Stimulated activated naive B cell treated with anti-CD40 and anti-IgM and Interleukin-4, amounts not matched to agents 10 μg/mL and 1 μg/mL and 100 μg/mL, for 72 hours (primary cell): Measurements from ENCODE around the gene UNC79.

Source experiments
- ATAC-seq, 2 donors: fragments of 150-1000 bp; cut with Tn5 transposase; replicated peaks; 2 replicates each; pipeline ENCODE4 v1.10.0; 2021; ENCODE audit warnings: moderate library complexity in 1 of 2
- DNase-seq: peaks from one replicate; pipeline ENCODE4 v3.0.0; 2021
- H3K27ac Mint-ChIP-seq: one replicate; pipeline ENCODE4 v1.8.0; 2022; ENCODE audit warnings: mild to moderate bottlenecking, mixed read lengths
- H3K27me3 Mint-ChIP-seq, 2 donors: one replicate each; pipeline ENCODE4 v1.8.0; 2022; ENCODE audit warnings: mixed read lengths in 2 of 2
- H3K36me3 Mint-ChIP-seq, 2 donors: one replicate each; pipeline ENCODE4 v1.8.0; 2022; ENCODE audit warnings: mixed read lengths in 2 of 2, mild to moderate bottlenecking in 1 of 2
- H3K4me1 Mint-ChIP-seq, 2 donors: one replicate each; pipeline ENCODE4 v1.8.0; 2022; ENCODE audit warnings: mixed read lengths in 2 of 2, mild to moderate bottlenecking in 1 of 2
- H3K4me3 Mint-ChIP-seq, 2 donors: one replicate each; pipeline ENCODE4 v1.8.0; 2022; ENCODE audit warnings: mild to moderate bottlenecking in 2 of 2, mixed read lengths in 2 of 2, moderate library complexity in 1 of 2
- H3K9me3 Mint-ChIP-seq, 2 donors: one replicate each; pipeline ENCODE4 v1.8.0; 2022; ENCODE audit warnings: mixed read lengths in 2 of 2, mild to moderate bottlenecking in 1 of 2

UNC79 gene

DNA sequence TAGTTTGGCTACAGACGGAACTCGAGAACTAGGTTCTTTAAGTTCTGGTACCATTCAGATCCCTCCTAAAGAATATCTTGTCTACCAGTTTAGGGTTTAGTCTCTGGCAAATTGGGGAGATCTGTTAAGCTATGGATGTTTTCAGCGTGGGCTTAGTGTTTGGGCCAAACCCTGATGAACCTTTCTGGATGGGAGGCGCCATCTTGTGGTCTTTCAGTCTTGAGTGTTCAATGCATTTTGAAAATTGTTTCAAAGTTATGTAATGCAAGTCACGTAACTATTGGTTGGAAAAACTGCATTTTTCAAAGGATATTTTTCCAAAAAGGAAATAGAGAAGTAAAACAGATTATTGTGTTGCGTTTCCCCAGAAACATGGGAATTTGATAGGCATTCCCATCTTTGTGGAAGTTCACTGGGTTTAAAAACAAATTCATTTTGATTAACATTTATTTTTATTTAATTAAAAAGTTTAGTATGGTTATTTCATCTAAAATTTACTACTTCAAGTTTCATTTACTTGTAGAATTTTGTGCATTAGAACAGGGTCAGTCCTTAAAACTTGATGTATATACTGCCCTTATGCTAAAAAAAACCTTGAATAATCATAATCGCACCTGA is 188.5 kb downstream of the UNC79 start:
- no peak overlapping the region for H3K4me3 Mint-ChIP-seq
- H3K27me3 Mint-ChIP-seq: peaks cover 6 to 7% of the 10 kb centered on the region in 2 donors
- DNase-seq (peak; percentile 5), ATAC-seq (peak in 1 of 2 donors; percentile 45)
- H3K36me3 Mint-ChIP-seq: no peaks in the 10 kb centered on the region
- H3K9me3 Mint-ChIP-seq: no peaks in the 10 kb centered on the region
- no peaks in the 10 kb centered on the region for H3K4me1 Mint-ChIP-seq
- H3K27ac Mint-ChIP-seq: no peak overlapping the region

DNA sequence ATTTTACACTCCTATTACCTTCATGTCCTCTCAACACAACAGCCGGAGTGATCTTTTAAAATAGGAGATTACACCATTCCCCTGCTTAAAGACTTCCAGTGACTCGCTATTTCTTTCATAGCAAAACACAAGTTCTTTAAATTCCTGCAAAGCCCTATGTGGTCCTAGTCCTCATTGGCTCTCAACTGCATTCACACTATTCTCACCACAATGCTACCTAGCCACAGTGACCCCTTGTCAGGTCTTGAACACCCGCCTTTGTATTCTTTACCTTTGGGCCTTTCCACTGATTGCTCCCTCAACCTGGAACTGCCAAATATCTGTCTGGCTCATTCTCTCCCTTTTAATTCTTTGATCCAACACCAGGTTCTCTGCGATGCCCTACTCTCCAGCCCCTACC is 197.3 kb downstream of the UNC79 start:
- no peak for ATAC-seq
- Mint-ChIP-seq H3K27ac (no peak overlapping the region), H3K4me1 (no peaks in the 10 kb centered on the region), H3K36me3 (no peaks in the 10 kb centered on the region), H3K27me3 (peaks cover 16% of the 10 kb centered on the region in 2 donors), H3K9me3 (no peaks in the 10 kb centered on the region), H3K4me3 (no peak overlapping the region)
- no peak for DNase-seq

DNA sequence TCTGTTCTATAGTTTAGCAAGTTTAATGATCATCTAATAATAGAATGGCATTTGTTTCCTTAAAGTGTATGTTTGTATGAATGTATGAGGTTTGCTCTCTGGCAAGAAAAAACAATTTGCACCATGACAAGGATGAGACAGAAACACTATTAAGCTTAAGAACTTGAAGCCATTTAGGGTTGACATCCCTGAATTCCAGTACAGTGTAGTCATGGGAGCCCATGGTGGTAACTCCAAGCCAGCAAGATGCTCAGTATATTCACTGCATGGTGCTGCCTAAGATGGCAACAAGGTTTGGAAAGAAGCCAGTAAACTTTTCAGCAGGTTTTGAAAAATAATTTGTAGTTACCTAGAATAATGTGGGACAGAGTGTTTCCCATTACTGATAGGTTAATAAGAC is 198.9 kb downstream of the UNC79 start:
- H3K36me3 Mint-ChIP-seq: no peaks in the 10 kb centered on the region
- DNase-seq (no peak), ATAC-seq (no peak)
- no peaks in the 10 kb centered on the region for H3K9me3 Mint-ChIP-seq
- H3K4me1 Mint-ChIP-seq: no peaks in the 10 kb centered on the region
- no peak overlapping the region for H3K27ac Mint-ChIP-seq
- peaks cover 15 to 16% of the 10 kb centered on the region in 2 donors for H3K27me3 Mint-ChIP-seq
- no peak overlapping the region for H3K4me3 Mint-ChIP-seq

DNA sequence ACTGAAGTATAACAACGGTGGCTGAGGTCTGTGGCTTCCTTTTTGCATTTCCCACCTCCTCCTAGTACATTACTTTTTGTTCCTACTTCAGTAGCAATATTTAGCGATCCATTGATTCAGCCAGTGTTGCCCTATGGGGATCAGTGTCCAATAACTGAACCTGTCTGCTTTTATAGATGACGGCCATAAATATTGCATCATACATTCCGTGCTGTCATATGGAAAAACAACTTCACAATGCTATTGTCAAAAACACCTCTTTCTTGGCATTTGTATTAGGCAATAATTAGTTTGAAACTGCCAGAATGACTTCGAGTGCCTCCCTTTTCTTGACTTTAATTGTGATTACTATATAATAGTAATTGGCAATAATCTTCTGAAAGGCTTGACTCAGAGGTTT is 208.1 kb downstream of the UNC79 start:
- H3K27me3 Mint-ChIP-seq: peaks cover 45 to 56% of the 10 kb centered on the region in 2 donors

DNA sequence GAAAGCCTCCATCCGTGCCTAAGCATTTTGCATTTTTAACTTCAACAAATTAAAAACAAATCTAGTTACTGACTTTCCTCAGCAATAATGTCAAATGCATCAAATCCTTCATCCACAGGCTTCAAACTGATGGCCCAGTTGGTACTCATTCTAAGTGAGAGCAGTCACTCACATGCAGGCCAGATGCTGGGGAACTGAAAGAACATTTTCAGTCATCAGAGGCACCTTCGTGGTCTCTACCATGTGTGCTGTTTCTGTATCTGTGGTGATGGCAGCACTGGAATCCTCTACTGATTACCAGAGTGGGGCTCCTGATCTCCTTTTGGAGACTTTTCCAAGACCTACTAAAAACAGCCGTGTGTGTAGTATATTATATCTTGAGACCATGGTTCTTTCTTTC is 212.4 kb downstream of the UNC79 start:
- no peaks in the 10 kb centered on the region for H3K36me3 Mint-ChIP-seq
- H3K27me3 Mint-ChIP-seq: peaks cover 29 to 34% of the 10 kb centered on the region in 2 donors
- no peak for DNase-seq
- peaks cover 1 to 5% of the 10 kb centered on the region in 2 donors for H3K9me3 Mint-ChIP-seq
- H3K4me3 Mint-ChIP-seq: no peak overlapping the region
- H3K27ac Mint-ChIP-seq: no peak overlapping the region
- peak; percentile 80 to 83 for ATAC-seq
- H3K4me1 Mint-ChIP-seq: no peaks in the 10 kb centered on the region

More for the DNA sequence above, 208.1 kb downstream of the UNC79 start:
- Mint-ChIP-seq H3K4me1 (peaks cover 0 to 2% of the 10 kb centered on the region in 2 donors), H3K4me3 (no peak overlapping the region), H3K36me3 (no peaks in the 10 kb centered on the region), H3K27ac (no peak overlapping the region), H3K9me3 (no peaks in the 10 kb centered on the region)
- DNase-seq: no peak
- no peak for ATAC-seq

DNA sequence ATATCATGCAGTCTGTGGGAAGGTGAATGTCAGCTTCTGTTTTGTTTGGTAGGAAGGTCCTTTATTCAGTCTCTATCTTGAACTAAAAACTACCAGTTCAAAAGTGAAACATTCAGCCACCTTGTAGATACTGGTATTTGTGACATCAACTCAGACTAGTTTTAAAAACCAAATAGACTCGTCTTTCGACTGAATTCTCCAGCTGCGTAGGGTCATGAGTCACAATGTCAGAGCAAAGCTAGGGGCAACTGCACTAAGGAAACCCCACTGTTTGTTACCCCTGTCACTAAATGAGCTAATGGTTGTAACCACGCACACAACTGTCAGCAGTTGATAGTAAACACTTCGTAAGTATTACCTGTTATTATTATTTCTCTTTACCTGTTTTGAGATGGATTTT is 212.9 kb downstream of the UNC79 start:
- ATAC-seq: no peak
- peaks cover 3 to 10% of the 10 kb centered on the region in 2 donors for H3K9me3 Mint-ChIP-seq
- no peaks in the 10 kb centered on the region for H3K36me3 Mint-ChIP-seq
- H3K27ac Mint-ChIP-seq: no peak overlapping the region
- no peak overlapping the region for H3K4me3 Mint-ChIP-seq
- no peak for DNase-seq
- H3K4me1 Mint-ChIP-seq: peaks cover 3% of the 10 kb centered on the region in 2 donors
- peaks cover 29 to 33% of the 10 kb centered on the region in 2 donors for H3K27me3 Mint-ChIP-seq

DNA sequence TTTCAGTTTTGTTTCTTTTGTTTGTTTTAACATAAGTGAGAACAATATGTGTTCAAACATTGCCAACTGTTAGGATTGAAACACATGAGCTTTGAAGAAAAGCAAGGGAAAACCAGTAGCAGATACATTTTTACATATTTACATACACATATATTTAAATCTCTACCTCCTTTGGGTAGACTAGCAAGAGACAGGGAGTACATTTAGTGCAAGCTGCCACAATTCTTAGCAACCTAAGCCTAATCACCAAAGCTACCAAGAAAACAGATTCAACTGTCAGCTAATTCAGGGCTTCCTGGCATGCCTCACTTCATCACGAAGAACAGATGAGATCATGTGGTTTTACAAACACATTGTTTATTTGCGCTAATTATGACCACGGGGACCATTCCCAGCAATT is 214.5 kb downstream of the UNC79 start:
- H3K27me3 Mint-ChIP-seq: peaks cover 22 to 28% of the 10 kb centered on the region in 2 donors
- no peak overlapping the region for H3K4me3 Mint-ChIP-seq
- no peak for ATAC-seq
- peaks cover 4 to 5% of the 10 kb centered on the region in 2 donors for H3K4me1 Mint-ChIP-seq
- H3K36me3 Mint-ChIP-seq: no peaks in the 10 kb centered on the region
- no peak overlapping the region for H3K27ac Mint-ChIP-seq
- H3K9me3 Mint-ChIP-seq: peaks cover 3 to 11% of the 10 kb centered on the region in 2 donors
- DNase-seq: no peak

DNA sequence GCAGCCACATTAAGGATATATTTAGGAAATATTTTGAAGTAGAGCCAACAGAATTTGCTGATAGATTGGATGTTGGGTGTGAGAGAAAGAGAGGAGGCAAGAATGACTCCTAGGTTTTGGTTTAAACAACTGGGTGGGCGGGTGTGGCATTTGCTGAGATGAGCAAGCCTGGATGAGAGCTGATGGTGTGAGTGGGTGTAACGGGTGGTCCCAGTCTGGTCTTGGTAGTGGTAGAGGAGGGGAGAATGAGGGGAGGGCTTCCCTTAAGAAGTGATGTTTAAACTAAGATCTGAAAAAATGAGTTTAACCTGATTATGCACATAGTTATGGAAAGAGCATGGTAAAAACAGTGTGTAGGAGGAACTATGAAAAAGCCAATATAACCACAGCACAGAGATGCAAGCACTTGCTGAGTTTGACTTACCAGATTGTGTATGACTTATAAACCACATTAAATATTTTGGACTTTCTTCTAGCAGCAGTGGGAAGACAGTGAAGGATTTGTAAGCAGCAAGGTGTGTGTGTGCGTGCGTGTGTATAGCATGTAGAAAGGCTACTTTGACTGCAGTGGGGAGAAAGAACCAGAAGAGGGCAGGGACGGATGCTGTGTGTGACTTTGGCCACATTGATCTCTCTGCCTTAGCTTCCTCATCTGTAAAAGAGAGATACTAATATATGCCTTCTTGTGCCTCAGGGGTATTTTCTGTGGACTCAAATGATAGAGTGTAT is 217.9 kb downstream of the UNC79 start:
- Mint-ChIP-seq H3K27ac (no peak overlapping the region), H3K4me1 (peaks cover 4 to 5% of the 10 kb centered on the region in 2 donors), H3K27me3 (peaks cover 9 to 15% of the 10 kb centered on the region in 2 donors), H3K4me3 (no peak overlapping the region), H3K36me3 (no peaks in the 10 kb centered on the region), H3K9me3 (peaks cover 3 to 11% of the 10 kb centered on the region in 2 donors)
- peak; percentile 73 to 79 for ATAC-seq
- no peak for DNase-seq

DNA sequence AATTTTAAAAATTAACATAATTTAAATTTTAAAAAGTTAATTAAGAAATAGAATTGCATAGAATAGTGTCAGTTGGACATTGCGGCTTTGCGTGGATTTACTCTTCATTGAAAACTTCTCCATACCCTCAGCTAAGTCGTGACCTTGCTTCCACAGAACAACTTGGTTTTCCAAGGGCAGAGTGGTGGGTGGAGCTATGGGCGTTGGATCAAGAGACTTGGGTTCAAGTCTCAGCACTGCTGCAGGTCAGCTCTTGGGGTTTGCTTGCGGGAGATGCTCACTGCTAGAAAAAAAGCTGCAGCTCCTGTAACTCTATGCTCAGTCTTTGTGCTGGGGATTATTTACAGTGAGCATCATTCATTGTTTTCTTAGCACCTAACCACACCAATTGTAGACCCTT is 223.9 kb downstream of the UNC79 start:
- Mint-ChIP-seq H3K4me3 (no peak overlapping the region), H3K27me3 (peaks cover 24 to 28% of the 10 kb centered on the region in 2 donors), H3K27ac (no peak overlapping the region), H3K4me1 (no peaks in the 10 kb centered on the region), H3K36me3 (no peaks in the 10 kb centered on the region), H3K9me3 (no peaks in the 10 kb centered on the region)
- ATAC-seq (no peak), DNase-seq (no peak)

DNA sequence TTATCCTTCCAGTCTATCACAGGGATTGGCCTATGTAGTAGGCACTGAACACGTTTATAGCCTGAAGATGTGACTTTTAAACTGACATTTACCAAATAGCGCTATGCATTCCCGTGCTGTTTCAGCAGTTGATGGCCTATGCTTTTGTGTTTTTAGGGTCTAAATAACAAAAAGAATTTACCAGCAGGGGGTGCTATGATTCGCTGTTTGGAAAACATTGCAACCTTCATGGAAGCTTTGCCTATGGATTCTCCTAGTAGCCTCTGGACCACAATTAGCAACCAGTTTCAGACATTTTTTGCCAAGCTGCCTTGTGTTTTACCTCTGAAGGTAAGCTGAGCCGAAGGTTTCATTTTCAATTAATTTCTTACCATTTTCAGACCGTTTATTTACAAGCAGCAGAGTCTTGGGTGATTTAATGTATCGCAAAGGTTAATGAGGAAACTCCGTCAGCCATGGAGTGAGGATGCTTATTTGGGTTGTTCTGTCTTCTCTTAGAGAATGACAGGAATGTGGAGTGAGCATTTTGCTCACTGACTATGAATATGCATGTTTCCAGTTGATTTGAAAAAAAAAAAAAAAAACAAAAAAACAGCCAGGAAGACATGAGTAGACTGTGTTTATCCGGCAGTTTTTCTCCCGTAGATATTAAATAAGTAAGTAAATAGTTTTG is 224.5 kb downstream of the UNC79 start:
- H3K4me1 Mint-ChIP-seq: no peaks in the 10 kb centered on the region
- H3K27me3 Mint-ChIP-seq: peaks cover 28 to 29% of the 10 kb centered on the region in 2 donors
- H3K27ac Mint-ChIP-seq: no peak overlapping the region
- no peak overlapping the region for H3K4me3 Mint-ChIP-seq
- no peaks in the 10 kb centered on the region for H3K36me3 Mint-ChIP-seq
- ATAC-seq (no peak), DNase-seq (no peak)
- no peaks in the 10 kb centered on the region for H3K9me3 Mint-ChIP-seq

DNA sequence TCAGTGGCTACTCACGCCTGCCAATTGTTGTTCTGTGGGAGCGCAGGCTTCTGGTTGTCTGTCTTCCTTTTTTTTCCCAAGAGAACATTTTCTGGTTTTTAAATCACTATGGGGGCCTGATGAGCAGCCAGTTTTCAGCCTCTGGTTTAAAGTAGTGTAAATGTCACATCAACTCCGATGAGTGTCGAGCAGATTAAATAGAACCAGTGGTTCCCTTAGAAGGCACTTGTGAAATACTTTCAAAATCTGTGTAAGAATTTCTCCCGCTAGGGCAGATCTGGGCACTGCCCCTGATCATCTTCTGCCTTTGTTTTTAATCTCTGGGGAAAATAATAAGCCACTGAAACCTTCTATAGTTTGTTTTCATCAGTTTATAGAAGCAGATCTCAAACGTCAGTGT is 227.1 kb downstream of the UNC79 start:
- H3K36me3 Mint-ChIP-seq: no peaks in the 10 kb centered on the region
- no peak overlapping the region for H3K4me3 Mint-ChIP-seq
- H3K9me3 Mint-ChIP-seq: no peaks in the 10 kb centered on the region
- DNase-seq (no peak), ATAC-seq (no peak)
- H3K27ac Mint-ChIP-seq: no peak overlapping the region
- H3K27me3 Mint-ChIP-seq: peaks cover 28 to 29% of the 10 kb centered on the region in 2 donors
- no peaks in the 10 kb centered on the region for H3K4me1 Mint-ChIP-seq

DNA sequence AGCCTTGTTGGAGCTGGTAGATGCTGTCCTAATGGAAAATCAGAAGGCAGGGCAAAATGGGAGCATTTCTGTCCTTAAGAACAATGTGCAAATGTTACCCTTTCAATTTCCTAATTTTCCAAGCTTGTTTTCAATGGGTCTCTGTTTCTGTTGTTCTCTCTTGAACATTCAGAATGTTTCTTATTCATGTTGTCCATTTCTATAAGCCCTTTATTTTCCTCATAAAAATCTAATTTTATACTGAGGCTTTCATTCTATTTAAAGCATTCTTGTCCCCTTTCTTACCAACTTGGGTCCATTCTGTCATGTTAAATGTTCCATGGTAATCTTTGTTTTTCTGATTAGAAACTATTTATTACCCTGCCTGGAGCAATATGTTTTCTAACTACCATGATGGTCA is 232.6 kb downstream of the UNC79 start:
- no peak overlapping the region for H3K27ac Mint-ChIP-seq
- no peak overlapping the region for H3K4me3 Mint-ChIP-seq
- H3K36me3 Mint-ChIP-seq: peaks cover 0 to 2% of the 10 kb centered on the region in 2 donors
- peaks cover 16% of the 10 kb centered on the region in 2 donors for H3K9me3 Mint-ChIP-seq
- ATAC-seq (no peak), DNase-seq (no peak)
- H3K27me3 Mint-ChIP-seq: peaks cover 8 to 10% of the 10 kb centered on the region in 2 donors
- no peaks in the 10 kb centered on the region for H3K4me1 Mint-ChIP-seq

DNA sequence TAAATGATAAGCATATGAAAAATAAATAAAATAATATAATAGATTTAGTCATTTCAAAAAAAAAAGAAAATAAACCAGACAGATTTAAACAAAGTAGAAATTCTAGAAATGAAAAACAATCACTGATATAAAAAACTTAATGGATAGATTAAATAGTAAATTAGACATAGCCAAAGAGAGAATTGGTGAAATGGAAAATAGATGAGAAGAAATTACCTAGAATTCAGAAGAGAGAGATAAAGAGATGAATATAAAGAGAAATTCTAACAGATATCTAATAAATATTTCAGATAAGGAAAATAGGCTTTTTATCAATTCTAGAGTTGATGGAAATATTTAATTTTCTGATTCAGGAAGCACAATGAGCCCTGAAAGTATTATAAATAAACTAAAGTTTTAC is 234.4 kb downstream of the UNC79 start:
- ATAC-seq: no peak
- Mint-ChIP-seq H3K9me3 (peaks cover 16% of the 10 kb centered on the region in 2 donors), H3K27ac (no peak overlapping the region), H3K27me3 (peaks cover 0 to 4% of the 10 kb centered on the region in 2 donors), H3K4me3 (no peak overlapping the region), H3K4me1 (no peaks in the 10 kb centered on the region), H3K36me3 (peaks cover 0 to 2% of the 10 kb centered on the region in 2 donors)
- DNase-seq: no peak

DNA sequence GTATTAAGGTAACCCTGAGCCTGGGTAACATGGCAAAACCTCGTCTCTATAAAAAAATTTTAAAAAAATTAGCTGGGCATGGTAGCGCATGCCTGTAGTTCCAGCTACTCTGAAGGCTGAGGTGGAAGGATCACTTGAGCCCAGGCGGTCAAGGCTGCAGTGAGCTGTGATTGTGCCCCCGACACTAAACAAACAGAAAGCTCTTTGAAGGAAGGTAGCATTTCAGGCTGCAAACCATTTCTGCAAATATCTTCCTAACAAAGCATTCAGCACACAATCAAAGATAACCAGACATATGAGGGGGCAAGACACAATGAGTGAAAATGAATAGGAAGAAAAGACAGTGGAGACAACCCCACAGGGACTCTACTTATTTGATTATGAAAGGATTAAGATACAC is 238.9 kb downstream of the UNC79 start:
- no peak for ATAC-seq
- Mint-ChIP-seq H3K4me3 (no peak overlapping the region), H3K36me3 (peaks cover 0 to 2% of the 10 kb centered on the region in 2 donors), H3K9me3 (peaks cover 12 to 16% of the 10 kb centered on the region in 2 donors), H3K4me1 (no peaks in the 10 kb centered on the region), H3K27ac (no peak overlapping the region), H3K27me3 (peaks cover 0 to 12% of the 10 kb centered on the region in 2 donors)
- no peak for DNase-seq

DNA sequence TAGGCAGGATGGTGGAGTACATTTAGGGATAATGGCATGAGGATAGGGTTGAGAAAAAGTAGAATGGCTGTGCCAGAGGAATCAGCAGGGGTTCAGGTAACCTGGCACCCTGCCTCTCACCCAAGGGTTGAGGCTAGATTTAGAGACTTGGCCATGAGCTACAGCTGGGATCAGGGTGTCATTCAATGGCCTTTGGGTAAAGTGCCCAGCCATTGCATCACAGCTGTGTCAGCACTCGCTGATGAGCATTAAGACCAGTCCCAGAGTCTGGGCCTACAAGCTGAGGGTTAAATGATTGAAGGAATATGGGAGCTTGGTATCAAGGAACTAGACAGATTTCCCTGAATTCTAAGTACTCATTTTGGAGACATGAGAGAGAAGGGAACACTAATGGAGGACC is 243.6 kb downstream of the UNC79 start:
- H3K27me3 Mint-ChIP-seq: peaks cover 7 to 12% of the 10 kb centered on the region in 2 donors

More for the DNA sequence above, 243.6 kb downstream of the UNC79 start:
- ATAC-seq (no peak), DNase-seq (no peak)
- H3K36me3 Mint-ChIP-seq: no peaks in the 10 kb centered on the region
- H3K4me1 Mint-ChIP-seq: no peaks in the 10 kb centered on the region
- H3K9me3 Mint-ChIP-seq: peaks cover 0 to 2% of the 10 kb centered on the region in 2 donors
- no peak overlapping the region for H3K4me3 Mint-ChIP-seq
- H3K27ac Mint-ChIP-seq: no peak overlapping the region
